Hepatic stellate cell (primary cell): ENCODE measurements around the gene CACNA1A.
"Not testable (repeated sequence)": the region's sequence is repeated elsewhere in the genome, so short reads cannot be mapped to it uniquely, and the experiment has no call there.

Source experiments
- DNase-seq: peaks from one replicate; pipeline ENCODE4 v3.0.0; 2011; ENCODE audit warnings: low spot score

Gene CACNA1A

DNA sequence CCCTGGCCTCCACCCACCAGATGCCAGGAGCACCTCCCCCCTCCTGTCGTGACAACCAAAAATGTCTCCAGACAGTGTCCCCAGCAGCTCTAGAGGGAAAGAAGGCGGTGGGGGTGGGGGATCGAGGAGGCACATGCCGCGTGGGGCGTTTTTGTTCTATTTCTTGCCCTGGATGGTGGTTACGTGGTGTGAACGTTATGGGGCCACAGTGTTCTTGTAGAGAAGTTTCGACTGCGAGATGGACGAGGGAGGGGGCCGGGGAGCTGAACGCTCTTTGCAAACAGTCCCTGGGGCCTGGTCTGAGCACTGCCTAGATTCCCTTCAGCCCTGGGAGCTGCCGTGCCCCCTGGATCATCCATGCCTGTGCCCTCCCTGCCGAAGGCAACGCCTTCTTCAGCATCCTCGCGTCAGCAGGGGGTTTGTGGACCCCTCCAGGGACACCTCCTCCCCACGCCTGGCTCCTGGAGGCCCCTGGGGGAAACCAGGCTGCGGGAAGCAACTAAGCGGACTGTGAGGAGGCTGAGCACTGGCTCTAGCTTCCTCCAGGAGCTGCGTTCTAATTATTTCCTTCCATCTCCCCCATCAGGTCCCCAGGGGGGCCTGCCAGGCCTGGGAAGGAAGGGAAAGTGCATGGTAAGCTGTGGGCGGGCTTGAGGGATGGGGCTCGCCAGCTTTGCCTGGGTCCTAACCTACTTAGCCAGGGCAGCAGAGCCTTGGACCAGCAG is 224.6 kb downstream of the CACNA1A start:
- peak; percentile 35 for DNase-seq

GRCh38 chr19:13277104-13277809 is 229.0 kb downstream of the CACNA1A start:
- DNase-seq = peak; percentile 66

- no peak for DNase-seq
Measured at GRCh38 chr19:13275016-13275722, 231.1 kb downstream of the CACNA1A start.

DNA sequence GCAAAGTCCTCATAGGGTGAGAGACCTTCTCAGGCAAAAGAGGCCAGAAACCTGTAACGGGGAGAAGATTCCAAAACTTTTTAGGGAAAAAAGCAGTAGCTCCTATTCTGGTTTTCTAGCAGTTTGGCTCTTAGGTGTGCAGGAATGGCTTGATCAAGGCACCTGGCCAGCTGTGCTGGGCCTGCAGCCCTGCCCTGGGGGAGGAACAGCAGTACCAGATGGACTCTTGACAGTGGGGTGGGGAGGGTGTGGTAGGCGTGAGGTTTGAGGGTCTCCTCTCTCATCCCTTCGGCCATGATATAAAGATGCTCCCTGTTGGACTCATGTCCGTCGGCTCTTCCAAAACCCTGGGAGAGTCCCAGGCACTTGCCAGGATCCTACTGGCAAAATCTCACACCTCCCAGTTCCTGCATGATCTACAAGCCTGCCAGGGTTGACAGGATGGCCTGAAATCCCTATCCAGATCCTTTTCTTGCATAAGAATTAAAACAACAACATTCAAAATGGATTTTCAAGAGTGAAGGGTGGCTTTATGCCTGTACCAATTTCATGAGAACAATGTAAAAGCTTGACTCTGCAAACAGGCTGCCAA is 235.7 kb downstream of the CACNA1A start:
- no peak for DNase-seq

DNA sequence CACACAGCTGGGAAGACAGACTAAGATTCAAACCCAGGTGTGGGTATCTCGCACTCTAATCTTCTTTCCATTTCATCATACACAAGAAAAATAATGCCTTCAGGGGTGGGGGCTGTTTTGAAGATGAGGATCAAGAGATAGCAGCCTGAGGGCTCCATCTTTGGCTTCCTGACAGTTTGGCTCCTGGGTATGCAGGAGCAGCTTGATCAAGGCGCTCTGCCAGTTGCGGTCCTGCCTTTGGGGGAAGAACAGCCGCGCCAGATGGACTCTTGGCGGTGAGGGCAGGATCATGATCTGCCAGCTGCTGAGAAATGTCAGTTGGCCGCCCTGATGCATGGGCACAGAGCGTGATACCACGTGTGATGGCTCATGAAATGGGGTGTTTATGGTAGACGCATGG is 236.9 kb downstream of the CACNA1A start:
- DNase-seq = no peak

DNA sequence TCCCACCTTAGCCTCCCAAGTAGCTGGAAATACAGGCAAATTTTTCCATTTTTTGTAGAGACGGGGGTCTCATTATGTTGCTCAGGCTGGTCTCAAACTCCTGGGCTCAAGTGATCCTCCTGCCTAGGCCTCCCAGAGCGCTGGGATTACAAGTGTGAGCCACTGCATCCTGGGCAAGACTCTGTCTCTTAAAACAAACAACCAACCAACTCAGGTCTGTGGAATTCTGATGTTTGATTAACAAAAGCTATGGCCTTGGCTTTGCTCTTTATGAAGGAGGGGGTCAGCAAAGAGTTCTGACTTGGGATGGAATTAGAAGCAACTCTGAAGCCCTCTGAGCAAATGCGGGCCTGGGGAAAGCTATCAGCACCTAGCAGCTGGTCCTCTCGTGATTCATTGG is 238.4 kb downstream of the CACNA1A start:
- DNase-seq = no peak

DNA sequence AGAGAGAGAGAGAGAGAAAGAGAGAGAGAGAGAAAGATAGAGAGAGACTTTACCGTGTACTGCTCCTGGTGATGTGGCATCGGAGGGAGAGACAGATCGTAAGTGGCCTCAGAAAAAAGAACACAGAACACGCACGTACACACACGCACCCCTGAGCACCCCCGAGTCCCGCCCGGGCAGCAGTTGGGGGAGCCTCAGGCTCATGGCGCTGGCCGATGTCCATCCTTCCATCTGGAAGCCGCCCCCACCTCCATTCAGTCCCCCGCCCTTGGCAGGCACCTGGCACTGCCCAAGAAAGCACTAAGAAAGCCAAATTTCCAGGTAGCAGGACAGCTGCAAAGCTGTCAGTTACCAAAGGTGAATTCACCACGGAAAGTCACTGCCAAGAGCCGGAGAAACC is 239.1 kb downstream of the CACNA1A start:
- no peak for DNase-seq

GRCh38 chr19:13262450-13262849 is 243.8 kb downstream of the CACNA1A start:
- DNase-seq = peak; percentile 67

- peak; percentile 93 for DNase-seq
Measured at GRCh38 chr19:13260883-13261653, 245.2 kb downstream of the CACNA1A start.

- DNase-seq = no peak
Measured at GRCh38 chr19:13256918-13257317, 249.4 kb downstream of the CACNA1A start.

- DNase-seq = not testable (repeated sequence)
Measured at GRCh38 chr19:13256398-13256797, 249.9 kb downstream of the CACNA1A start.

DNA sequence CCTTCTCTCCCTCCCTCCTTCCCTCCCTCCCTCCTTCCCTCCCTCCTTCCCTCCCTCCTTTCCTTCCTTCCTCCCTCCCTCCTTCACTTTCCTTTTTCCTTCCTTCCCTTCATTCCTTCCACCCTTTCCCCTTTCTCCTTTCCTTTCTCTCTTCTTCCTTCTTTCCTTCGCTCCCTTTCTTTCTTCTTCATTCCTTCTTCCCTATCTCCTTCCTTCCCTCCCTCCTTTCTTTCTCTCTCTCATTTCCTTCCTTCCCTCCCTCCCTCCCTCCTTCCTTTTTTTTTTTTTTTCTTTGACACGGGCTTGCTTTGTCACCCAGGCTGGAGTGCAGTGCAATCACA is 250.6 kb downstream of the CACNA1A start:
- DNase-seq = no peak

GRCh38 chr19:13255041-13255718 is 251.1 kb downstream of the CACNA1A start:
- no peak for DNase-seq

DNA sequence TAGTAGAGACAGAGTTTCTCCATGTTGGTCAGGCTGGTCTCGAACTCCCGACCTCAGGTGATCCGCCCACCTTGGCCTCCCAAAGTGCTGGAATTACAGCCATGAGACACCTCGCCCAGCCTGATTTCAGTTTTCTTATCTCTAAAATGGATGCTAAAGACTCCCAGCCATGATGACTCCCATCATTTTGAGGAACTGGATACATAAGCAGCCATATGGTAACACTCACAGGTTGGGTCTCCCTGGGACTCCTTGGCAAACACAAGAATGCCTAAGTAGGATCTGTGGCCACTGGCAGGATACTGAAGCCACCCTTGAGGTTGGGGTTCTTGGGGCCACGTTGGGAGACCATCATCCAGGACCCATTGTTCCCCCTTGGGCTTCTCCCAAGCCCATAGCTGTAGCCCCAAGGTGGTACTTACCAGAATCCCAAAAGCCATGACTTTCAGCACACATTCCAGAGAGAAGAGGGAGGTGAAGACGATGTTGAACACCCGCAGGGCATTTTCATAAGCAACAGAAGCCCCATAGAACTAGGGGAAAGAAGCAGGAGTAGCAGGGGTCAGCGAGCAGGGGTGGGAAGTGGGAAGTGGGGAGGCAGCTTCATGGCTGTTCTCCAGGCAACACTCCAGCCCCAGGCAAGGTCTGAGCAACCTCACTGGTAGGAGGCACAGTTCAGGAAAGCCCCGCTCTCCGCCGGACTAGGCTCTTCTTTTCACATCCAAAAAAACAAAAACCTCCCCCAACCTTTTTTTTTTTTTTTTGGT is 253.5 kb downstream of the CACNA1A start:
- no peak for DNase-seq

DNA sequence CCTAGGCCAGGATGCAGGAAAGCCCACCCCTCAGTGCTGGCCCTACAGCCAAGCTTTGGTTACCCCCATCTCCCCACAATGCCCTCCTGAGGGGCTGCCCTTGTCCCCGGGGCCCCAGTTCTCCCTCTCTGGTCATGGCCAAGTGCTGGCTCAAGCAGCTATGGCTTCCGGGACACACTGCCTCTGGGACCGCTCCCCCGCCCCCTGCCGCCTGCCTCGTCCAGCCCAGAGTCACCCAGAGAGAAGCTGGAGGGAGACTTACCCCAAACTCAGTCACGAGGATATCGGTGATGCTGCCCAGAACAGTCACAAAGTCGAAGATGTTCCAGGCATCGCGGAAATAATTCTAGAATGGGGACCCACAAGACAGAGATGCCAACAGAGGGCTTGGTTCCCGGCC is 261.4 kb downstream of the CACNA1A start:
- DNase-seq = no peak

- DNase-seq = no peak
Measured at GRCh38 chr19:13241231-13242104, 264.8 kb downstream of the CACNA1A start.

GRCh38 chr19:13240312-13241022 is 265.8 kb downstream of the CACNA1A start:
- no peak for DNase-seq

DNA sequence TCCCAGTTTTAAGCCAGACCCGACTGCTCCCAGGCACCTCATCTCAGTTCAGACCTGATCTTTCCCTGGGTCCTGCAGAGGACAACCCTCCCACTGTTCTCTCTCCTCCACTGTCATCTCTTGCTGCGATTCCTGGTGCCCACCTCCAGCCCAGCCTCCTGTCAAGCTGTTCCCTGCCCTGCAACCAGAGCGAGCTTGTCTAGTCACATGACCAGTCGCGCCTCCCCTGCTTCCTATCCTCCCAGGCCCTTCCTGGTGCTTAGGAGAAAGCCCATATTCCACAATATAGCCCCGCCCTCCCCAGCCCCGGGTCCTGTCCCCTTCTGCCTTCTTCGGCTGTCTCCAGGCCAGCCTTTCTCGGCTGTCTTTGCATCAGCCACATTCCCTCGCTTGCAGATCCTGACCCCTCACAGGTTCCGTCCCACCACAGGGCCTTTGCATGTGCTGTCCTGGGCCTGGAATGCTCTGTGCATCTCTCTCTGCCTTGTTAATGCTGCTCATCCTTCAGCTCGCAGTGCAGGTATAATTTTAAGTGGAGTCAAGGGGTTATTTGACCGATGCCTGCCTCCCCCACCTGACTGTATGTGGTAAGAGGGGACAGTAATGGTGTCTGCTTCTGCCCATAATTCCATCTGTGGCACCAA is 267.3 kb downstream of the CACNA1A start:
- DNase-seq = no peak
